Measurements from ENCODE around the gene TNNI3K.

DNA sequence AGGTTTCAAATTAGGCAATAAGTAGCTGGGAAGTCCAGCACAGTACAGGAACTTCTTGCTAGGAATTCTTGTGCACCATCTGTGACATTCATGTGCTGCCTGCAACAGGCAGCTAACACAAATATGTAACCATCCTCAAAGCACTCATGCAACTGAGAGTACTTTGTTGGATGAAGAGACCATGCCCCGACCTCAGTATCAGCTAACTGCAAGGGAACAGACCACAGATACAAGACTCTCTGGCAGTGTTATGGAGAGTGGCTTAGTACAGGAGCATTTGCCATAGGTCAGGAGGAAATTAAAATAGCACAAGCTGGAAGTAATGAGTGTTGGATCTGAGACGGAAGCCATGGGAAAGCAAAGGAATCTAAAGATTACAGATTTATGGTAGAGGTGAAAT is 153.7 kb downstream of the TNNI3K start:
- no peak for TF ChIP-seq CTCF (IDR thresholded peaks at IDR 0.05)
- no peak for TF ChIP-seq CHD2 (IDR thresholded peaks at IDR 0.05; ENCODE audit: low read length, partially characterized antibody)
- TF ChIP-seq, protein P1, sequence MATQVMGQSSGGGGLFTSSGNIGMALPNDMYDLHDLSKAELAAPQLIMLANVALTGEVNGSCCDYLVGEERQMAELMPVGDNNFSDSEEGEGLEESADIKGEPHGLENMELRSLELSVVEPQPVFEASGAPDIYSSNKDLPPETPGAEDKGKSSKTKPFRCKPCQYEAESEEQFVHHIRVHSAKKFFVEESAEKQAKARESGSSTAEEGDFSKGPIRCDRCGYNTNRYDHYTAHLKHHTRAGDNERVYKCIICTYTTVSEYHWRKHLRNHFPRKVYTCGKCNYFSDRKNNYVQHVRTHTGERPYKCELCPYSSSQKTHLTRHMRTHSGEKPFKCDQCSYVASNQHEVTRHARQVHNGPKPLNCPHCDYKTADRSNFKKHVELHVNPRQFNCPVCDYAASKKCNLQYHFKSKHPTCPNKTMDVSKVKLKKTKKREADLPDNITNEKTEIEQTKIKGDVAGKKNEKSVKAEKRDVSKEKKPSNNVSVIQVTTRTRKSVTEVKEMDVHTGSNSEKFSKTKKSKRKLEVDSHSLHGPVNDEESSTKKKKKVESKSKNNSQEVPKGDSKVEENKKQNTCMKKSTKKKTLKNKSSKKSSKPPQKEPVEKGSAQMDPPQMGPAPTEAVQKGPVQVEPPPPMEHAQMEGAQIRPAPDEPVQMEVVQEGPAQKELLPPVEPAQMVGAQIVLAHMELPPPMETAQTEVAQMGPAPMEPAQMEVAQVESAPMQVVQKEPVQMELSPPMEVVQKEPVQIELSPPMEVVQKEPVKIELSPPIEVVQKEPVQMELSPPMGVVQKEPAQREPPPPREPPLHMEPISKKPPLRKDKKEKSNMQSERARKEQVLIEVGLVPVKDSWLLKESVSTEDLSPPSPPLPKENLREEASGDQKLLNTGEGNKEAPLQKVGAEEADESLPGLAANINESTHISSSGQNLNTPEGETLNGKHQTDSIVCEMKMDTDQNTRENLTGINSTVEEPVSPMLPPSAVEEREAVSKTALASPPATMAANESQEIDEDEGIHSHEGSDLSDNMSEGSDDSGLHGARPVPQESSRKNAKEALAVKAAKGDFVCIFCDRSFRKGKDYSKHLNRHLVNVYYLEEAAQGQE (IDR thresholded peaks at IDR 0.05; ENCODE audit: low read depth, low read length): no peak
- TF ChIP-seq POLR2AphosphoS5 (IDR thresholded peaks at IDR 0.05; ENCODE audit: low read depth, low read length): no peak

All from SK-N-SH (cell line).